NCI-H2029 (cell line): ENCODE results near the gene ZNF391.
A peak's percentile ranks its signal among the peaks of the same experiment; 100 is the strongest.
"Not testable (repeated sequence)": the region's sequence is repeated elsewhere in the genome, so short reads cannot be mapped to it uniquely, and the experiment has no call there.

ENCODE experiments used
- DNase-seq: peaks from one replicate; lab custom pipeline; 2025; lab: John Stamatoyannopoulos, UW

Gene ZNF391

DNA sequence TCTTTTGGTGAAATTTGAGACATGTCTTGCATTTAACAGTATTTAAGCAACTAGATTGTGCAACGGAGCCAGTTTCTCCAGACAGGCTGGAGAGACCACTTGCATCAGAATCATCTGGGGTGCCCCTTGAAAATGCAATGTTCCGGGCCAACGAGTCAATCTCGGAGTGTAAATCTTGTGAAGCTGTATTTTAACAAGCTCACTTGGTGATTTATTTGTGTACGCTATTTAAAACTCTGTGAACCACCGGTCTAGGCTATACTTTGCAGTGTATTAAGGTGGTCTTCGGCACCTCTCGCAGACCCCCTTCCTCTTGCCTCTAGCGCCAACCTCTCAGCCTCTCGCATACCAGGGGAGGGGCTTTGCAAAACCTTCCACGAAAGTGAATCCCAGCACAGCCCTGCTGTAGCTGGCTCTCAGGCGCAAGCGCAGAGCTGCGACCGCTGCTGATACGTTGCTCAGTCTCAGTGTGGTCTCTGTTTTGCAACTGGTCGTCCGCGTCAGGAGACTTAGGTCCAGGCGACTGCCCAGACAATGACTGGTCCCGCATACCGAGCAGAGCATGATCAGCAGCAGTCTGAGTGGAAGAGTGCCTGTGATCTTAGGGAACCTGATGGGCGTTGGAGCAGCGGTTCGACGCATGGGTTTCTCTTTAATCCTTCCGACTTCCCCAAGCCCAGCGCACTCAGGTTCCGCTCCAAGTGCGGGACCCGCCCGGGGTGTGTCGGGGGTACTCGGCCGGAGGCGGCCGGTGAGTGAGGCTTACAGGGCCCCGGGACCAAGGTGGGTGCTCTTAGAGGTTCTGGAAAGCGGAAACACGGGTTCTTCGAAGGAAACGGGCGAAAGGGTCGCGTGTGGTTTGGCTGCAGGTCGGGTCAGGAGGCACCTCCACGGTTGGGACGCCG is at the start of gene ZNF391:
Gene ZNF391 (plus strand): TSS at position 467 of the 905 bp plus-strand sequence. CDS start 11,612 bp downstream, outside the sequence.
- DNase-seq, result peak; percentile 5

DNA sequence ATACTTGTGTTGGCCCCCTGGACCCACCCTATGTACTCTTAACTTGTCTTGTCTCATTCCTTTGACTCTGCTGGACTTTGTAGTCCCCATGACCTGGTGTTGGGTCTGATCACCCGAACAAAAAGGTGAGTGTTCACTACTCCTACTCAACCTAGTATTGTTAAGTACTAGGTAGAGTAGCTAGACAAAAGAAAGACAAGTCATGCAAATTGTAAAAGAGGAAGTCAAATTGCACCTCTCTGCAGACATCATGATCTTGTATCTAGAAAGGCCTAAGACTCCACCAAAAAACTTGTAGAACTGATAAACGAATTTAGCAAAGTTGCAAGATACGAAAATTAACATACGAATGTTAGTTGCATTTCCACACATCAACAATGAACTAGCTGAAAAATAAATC is 35.7 kb upstream of the ZNF391 start:
- no peak for DNase-seq

DNA sequence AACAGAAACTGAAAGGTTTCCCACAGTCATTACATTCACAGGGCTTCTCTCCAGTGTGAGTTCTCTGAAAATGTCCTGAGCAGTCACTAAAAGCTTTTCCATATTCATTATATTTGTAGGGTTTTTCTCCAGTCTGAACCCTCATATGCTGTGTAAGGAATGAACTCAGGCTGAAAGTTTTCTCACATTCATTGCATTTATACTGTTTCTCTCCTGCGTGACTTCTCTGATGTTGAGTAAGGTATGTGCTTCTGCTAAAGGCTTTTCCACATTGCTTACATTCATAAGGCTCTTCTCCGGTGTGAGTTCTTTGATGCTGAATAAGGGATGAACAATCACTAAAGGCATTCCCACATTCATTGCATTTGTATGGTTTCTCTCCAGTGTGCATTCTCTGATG is 29.8 kb upstream of the ZNF391 start:
- no peak for DNase-seq

DNA sequence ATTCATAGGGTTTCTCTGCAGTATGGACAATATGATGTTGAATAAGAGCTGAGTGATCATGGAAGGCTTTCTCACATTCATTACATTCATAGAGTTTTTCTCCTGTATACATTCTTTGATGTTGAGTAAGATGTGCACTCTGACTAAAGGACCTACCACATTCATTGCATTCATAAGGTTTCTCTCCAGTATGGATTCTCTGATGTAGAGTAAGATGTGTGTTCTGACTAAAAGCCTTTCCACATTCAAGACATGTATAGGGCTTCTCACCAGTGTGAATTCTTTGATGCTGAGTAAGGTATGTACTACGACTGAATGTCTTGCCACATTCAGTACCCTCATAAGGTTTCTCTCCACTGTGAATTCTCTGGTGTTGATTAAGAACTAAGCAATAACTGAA is 29.3 kb upstream of the ZNF391 start:
- DNase-seq, result no peak

DNA sequence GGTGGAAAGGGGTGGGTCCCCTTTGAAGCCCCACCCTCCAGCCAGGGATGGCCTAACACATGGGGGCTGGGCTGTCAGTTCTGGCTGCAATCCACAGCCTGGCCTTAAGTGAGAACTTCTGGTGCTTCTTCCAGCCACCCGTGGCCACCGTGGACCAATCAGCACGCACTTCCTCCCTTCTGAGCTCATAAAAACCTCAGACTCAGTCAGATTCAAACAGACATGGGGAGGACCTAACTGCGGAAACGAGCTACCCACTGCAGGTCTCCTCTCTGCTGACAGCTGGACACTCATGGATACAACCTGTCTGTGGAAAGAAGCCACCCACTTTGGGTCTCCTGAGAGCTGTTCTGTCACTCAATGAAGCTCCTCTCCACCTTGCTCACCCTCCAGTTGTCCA is 20.4 kb upstream of the ZNF391 start:
- no peak for DNase-seq

DNA sequence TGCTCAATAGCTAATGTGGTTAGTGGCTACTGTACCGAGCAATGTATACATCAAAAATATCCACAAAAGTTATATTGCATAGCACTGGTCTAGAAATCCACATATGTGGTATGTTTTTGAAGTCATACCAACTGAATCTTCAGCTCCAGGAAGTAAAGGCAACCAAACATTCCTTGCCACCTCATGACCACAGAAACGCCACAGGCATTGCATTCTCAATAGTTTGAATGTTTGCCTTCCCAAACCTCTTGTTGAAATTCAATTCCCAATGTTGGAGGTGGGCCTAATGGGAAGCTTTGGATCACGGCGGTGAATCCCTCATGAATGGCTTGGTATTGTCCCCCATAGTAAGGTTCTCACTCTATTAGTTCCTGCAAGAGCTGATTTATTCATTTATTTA is 18.2 kb upstream of the ZNF391 start:
- DNase-seq, result no peak

DNA sequence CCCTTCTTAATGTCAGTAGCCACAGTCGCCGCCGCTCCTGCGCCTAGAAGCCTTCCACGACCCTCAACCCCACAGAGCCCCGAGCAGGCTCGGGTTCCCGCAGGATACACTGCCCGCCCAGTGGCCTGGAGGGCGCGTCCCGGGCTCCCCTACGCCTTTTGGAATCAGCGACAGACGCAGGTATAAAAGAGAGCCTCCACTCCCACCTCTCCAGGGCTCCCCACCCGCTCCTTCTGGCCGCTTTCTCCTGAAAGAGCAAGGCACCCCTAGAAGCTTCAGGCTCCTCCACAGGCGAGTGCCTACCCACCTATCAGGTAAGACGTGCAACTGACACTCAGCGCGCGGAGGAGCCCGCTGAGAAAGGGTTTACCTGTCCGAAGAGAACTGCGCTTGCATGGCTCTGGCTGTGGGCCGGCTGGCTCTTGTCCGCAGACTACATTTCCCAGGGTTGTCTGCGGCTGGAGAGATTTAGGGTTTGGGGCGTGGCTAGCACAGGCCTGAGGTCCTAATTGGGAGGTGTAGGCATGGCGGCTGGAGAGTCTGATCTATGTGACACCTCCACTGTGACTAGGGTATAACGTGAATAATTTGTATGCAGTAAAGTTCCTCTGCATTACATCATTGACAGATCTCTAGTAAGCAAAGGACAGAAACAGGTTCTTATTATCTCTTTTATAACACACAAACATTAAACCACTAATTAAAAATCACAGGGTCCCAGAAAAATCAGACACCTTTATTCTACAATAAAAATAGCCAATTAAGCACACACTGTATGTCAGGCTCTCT is 13.5 kb upstream of the ZNF391 start:
- peak; percentile 40 for DNase-seq

DNA sequence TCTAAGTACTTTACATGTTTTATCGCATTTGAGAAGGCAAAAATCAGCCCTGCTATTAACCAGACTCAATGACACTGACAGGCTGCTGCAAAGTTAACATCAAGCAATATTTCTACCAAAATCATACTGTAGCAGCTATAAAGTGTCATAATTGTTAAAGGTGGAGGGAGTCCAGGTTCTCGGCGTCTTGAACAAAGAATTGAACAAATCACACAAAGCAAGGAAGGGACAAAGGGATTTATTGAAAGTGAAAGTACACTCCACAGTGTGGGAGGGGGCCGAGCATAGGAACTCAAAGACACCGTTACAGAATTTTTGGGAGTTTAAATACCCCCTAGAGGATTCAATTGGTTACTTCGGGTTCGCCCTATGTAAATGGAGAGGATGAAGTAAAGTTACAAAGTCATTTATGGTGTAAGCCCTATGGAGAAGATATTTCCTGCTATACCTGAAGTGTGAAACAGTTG is 12.9 kb upstream of the ZNF391 start:
- no peak for DNase-seq

DNA sequence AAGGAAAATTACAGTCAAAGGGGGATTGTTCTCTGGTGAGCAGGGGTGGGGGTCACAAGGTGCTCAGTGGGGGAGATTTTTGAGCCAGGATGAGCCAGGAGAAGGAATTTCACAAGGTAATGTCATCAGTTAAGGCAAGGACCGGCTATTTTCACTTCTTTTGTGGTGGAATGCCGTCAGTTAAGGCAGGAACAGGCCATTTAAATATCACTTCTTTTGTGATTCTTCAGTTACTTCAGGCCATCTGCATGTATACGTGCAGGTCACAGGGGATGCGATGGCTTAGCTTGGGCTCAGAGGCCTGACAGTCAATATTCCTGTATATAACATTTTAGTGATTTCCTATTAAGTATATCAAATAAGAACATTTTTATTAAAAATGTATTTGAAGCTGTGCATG is 10.2 kb upstream of the ZNF391 start:
- DNase-seq, result not testable (repeated sequence)

DNA sequence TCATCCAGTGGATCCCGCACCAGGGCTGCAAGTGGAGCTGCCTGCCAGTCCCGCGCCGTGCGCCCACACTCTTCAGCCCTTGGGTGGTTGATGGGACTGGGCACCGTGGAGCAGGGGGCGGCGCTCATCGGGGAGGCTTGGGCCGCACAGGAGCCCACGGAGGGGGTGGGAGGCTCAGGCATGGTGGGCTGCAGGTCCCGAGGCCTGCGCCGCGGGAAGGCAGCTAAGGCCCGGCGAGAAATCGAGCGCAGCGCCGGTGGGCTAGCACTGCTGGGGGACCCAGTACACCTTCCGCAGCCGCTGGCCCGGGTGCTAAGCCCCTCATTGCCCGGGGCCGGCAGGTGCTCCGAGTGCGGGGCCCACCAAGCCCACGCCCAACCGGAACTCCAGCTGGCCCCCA is 7.6 kb upstream of the ZNF391 start:
- not testable (repeated sequence) for DNase-seq

DNA sequence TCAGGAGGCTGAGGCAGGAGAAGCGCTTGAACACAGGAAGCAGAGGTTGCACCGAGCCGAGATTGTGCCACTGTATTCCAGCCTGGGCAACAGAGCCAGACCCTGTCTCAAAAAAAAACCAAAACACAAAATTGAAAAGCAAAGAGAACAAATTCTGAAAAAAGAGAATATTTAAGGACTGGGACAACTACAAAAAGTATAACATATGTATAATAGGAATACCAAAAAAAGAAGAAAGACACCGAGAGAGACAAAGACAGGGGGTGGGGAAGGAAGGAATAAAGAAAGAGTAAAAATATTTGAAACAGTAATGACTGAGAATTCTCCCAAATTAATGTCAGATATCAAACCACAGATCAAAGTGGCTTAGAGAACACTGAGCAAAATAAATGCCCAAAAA is 5.5 kb upstream of the ZNF391 start:
- no peak for DNase-seq

DNA sequence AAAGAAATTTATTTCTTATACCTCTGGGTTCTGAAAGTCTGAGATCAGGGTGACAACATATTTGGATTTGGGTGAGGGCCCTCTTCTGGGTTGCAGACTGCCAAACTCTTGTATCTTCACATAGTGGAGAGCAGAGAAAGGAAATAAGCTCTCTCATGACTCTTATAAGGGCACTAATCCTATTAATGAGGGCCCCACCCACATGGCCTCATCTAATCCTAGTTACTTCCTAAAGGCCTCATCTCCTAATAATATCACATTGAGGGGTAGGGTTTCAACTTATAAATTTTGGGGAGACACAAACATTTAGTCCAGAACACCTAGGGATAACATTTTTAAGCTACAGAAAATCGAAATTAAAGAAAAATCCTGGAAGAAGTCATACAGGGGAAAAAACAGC is 5.1 kb upstream of the ZNF391 start:
- DNase-seq, result no peak

DNA sequence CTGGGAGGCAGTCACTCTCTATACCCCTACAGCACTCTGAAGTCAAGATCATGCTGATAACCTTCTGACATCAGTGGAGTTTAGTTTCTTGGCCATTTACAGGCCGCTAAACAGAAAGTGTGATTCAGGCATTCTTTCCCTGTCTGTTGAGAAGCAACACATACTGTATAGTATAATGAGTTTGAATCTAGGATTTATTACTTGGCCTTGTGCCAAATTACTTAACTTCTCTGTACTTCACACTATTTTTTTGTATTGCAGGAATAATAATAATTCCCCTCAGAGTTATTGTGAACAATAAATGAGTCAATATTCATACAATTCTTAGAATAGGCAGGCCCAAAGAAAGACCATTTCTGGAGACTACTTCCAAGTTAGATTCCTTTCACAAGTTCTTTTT is 4.1 kb downstream of the ZNF391 start:
- DNase-seq, result no peak

DNA sequence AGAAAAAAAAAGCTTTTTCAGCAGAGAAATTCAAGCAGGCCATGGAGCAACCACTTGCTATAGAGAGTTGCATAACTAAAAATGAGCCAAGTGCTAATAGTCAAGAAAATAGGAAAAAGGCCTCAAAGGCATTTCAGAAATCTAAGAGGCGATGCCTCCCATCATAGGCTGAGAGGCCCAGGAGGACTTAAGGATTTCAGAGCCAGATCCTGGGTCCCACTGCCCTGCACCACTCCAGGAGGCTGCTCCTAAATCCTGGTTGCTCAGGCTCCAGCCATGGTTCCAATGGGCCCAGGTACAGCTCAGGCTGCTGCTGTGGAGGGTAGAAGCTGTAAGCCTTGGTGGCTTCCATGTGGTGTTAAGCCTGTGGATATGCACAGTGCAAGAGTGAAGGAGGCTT is 5.5 kb downstream of the ZNF391 start:
- no peak for DNase-seq

DNA sequence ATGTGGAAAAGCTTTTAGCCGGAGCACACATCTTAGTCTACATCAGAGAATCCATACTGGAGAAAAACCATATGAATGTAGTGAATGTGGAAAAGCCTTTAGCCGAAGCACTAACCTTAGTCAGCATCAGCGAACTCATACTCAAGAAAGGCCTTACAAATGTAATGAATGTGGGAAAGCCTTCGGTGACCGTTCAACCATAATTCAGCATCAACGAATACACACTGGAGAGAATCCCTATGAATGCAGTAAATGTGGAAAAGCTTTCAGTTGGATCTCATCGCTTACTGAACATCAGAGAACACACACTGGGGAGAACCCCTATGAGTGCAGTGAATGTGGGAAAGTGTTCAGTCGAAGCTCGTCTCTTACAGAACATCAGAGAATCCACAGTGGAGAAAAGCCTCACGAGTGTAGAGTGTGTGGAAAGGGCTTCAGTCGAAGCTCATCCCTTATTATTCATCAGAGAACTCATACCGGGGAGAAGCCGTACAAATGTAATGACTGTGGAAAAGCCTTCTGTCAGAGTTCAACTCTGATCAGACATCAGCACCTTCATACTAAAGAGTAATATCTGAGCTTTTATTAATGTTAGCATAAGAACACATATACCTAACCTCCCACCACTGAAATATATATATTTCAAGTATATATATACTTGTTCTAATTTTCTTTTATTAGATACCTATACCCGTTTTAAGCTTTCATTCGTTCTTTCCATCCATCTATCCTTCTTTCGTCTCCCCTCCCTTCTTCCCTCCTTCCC is 12.5 kb downstream of the ZNF391 start:
- DNase-seq, result no peak

DNA sequence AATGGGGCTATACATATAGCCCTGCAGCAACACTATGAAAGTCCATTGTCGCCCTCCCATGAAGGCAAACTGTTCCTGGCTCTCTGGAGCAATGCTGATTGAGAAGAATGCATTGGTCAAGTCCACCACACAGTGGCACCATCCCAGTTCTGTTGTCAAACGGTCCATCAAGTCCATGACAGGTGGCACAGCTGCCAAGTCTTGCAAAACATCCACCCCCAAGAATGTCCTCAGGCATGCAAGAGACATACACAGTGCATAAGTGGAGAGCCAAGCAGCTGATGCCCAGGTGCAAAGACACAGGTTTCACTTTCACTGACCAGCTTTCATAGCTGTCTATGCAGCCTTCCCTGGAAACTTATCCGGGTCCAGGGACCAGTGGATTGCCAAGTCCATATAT is 17.5 kb downstream of the ZNF391 start:
- no peak for DNase-seq

DNA sequence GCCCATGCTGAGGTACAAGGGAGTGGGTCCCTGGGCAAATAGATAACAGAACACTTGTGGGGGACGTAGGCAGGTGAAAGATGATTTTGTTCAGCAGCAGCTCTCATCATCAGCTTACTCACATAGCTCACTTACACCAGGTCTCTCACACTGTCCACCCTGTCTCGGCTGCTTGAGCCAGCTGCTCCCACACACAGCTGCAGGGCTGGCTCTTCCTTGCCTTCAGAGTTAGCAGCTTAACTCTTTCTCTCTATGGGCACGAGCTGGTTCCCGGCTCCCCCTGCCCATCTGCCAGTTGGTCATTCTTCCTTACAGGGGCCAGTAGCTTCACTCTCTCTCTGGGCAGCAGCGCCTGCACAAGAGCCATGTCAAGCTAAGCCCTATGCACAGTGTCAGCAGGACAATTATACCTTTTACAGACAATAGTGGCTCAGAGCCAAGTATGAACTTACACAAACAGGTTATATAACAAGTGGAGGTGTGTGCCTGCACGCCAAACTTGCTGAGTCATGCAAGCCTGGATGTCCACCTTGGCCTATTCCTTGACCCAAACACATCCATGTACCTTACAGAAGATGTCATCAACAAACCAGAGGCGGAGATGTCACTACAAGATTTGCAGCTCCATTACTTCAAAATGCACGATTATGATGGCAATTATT is 18.7 kb downstream of the ZNF391 start:
- DNase-seq, result no peak

DNA sequence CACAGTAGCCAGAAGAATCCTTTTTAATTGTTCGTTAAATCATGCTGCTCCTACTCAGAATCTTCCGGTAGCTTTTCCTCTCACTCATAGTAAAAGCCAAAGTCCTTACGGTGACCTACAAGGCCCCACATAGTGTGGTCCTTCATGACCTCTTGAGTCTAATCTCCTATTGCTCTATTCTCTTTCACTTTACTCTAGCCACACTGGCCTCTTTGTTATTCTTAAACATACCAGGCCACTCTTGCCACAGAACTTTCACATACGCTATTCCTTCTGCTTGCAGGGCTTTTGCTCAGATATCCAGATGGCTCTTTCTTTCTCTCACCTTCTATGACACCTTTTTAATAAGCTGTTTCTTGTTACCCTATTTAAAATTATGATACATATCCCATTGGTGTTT is 25.7 kb downstream of the ZNF391 start:
- no peak for DNase-seq

DNA sequence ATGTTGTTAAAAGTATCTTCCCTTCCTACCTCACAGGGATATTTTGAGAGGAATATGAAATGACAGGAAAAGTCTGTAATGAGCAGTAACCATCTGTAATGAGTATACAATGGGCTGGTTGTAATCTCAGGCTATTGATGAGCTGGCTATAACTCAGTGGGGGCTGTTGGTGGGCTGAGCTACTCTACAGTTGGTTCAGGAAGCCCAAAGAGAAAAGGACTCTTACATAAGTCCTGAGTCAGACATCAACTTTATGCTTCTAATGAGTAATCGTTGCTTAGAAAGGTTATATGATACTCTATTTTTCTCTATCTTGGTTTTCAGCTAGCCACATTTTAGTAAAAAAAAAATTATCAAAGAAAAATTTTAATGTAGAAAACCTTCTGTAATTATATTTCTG is 26.4 kb downstream of the ZNF391 start:
- no peak for DNase-seq

DNA sequence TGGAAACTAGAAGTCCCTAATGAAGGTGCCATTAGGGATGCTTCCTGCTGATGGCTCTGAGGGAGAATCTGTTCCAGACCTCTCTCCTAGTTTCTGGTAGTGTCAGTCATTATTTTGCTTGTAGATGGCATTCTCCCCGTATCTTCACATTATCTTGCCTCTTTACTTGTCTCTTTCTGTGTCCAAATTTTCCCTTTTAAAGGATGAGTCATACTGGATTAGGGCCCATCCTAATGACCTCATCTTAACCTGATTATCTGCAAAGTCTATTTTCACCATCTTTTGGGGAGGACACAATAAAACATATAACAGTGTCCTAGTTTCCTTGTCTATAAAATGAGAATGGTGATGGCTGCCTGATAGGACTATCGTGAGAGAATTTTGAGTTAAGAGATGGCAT is 27.3 kb downstream of the ZNF391 start:
- no peak for DNase-seq

DNA sequence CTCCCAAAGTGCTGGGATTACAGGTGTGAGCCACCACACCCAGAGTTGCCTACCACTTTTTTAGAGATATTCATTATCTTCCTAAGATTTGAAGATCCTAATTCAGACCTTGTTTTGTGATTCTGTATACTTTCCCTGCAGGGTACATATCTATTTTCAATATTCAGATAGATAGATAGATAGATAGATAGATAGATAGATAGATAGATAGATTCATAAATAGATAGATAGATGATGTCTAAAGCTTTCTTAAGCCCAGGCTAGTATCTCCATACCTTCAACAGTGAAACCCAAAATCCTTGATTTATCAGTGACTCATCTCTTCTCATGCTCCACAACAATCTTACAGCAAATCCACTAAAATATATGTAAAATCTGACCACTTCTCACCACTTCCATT is 30.8 kb downstream of the ZNF391 start:
- no peak for DNase-seq
